Neural progenitor cell (in vitro differentiated cells): Measurements from ENCODE around the gene PCDHA6. TPM values are rescaled to one million over a fixed set of nuclear protein-coding genes. Genes with fewer than 3 reads are reported as not detected.

ENCODE experiments used
- DNase-seq: peaks from one replicate; pipeline ENCODE4 v3.0.0-alpha.2; 2016; ENCODE audit warnings: low spot score
- H2AFZ ChIP-seq: fragments of 200-600 bp; sonication (generic); replicated peaks from 2 replicates; pipeline ENCODE4 v1.6.1; 2016; ENCODE audit warnings: antibody characterized with exemption
- H3F3A ChIP-seq: fragments of 200-600 bp; sonication (generic); 2 replicates; pipeline ENCODE4 v1.6.1; 2016; ENCODE audit warnings: antibody characterized with exemption, low read depth
- H3K27ac ChIP-seq: fragments of 200-600 bp; sonication (generic); 2 replicates; pipeline ENCODE4 v1.5.1; 2016; ENCODE audit warnings: mild to moderate bottlenecking
- H3K27me3 ChIP-seq: fragments of 200-600 bp; sonication (generic); 2 replicates; pipeline ENCODE4 v1.6.1; 2016; ENCODE audit warnings: mild to moderate bottlenecking, moderate library complexity
- H3K36me3 ChIP-seq: fragments of 200-600 bp; sonication (generic); 2 replicates; pipeline ENCODE4 v1.5.1; 2016
- H3K4me1 ChIP-seq: fragments of 200-600 bp; sonication (generic); 2 replicates; pipeline ENCODE4 v1.6.1; 2016; ENCODE audit warnings: mixed run types
- H3K4me2 ChIP-seq: fragments of 200-600 bp; sonication (generic); 2 replicates; pipeline ENCODE4 v1.6.1; 2016
- H3K4me3 ChIP-seq: fragments of 200-600 bp; sonication (generic); 2 replicates; pipeline ENCODE4 v1.5.1; 2016
- H3K79me2 ChIP-seq: fragments of 200-600 bp; sonication (generic); 2 replicates; pipeline ENCODE4 v1.6.1; 2016; ENCODE audit warnings: low read depth
- H3K9ac ChIP-seq: fragments of 200-600 bp; sonication (generic); 2 replicates; pipeline ENCODE4 v1.6.1; 2016
- H3K9me3 ChIP-seq: fragments of 200-600 bp; sonication (generic); 2 replicates; pipeline ENCODE4 v1.5.1; 2016; ENCODE audit warnings: low read depth
- H4K20me1 ChIP-seq: fragments of 200-600 bp; sonication (generic); 2 replicates; pipeline ENCODE4 v1.6.1; 2016; ENCODE audit warnings: low read depth
- H3K27ac Mint-ChIP-seq: 3 replicates; pipeline ENCODE4 v1.8.0; 2021; ENCODE audit warnings: mixed read lengths
- H3K27me3 Mint-ChIP-seq: 2 replicates; pipeline ENCODE4 v1.8.0; 2022; ENCODE audit warnings: low read depth, mild to moderate bottlenecking, inconsistent platforms, moderate library complexity, mixed read lengths; ENCODE audit not compliant: insufficient read depth
- H3K36me3 Mint-ChIP-seq: 3 replicates; pipeline ENCODE4 v1.8.0; 2021; ENCODE audit warnings: mixed read lengths
- H3K4me1 Mint-ChIP-seq: 3 replicates; pipeline ENCODE4 v1.8.0; 2021; ENCODE audit warnings: mixed read lengths
- H3K4me3 Mint-ChIP-seq: 3 replicates; pipeline ENCODE4 v1.8.0; 2021; ENCODE audit warnings: mild to moderate bottlenecking, moderate library complexity, mixed read lengths
- H3K9me3 Mint-ChIP-seq: 3 replicates; pipeline ENCODE4 v1.8.0; 2020; ENCODE audit warnings: mixed read lengths
- EZH2 ChIP-seq: fragments of 200-600 bp; sonication (generic); IDR thresholded peaks from 2 replicates; pipeline ENCODE4 v1.6.1; 2017; ENCODE audit warnings: antibody characterized with exemption, mild to moderate bottlenecking, moderate library complexity
- EZH2phosphoT487 ChIP-seq: fragments of 200-600 bp; sonication (generic); IDR thresholded peaks from 2 replicates; pipeline ENCODE4 v1.6.1; 2017; ENCODE audit warnings: antibody characterized with exemption
- total RNA-seq: library from RNA; depleted of rRNA; stranded (reverse); fragments of >200 nt; gene quantifications from 2 replicates; pipeline ENCODE4 v1.2.3, GENCODE V29; 2015; ENCODE audit warnings: low replicate concordance
- TF ChIP-seq, protein P1 (sequence below): fragments of 200-600 bp; sonication (generic); IDR thresholded peaks from 2 replicates; pipeline ENCODE4 v1.5.1; 2017; ENCODE audit warnings: antibody characterized with exemption, mild to moderate bottlenecking

Gene PCDHA6
- total RNA-seq, 1 donor from 2014 or later = 2.0 TPM

- Histone ChIP-seq H3K4me1 (no peaks in the 10 kb centered on the region), H3K27ac (no peak within 1 kb of the TSS), H3K27me3 (no peaks in the 10 kb centered on the region), H3K36me3 (peaks cover 4% of the 10 kb centered on the region), H3F3A (peaks cover 2% of the 10 kb centered on the region), H3K4me3 (peak within 1 kb of the TSS; percentile 55), H3K9me3 (no peaks in the 10 kb centered on the region), H4K20me1 (no peaks in the 10 kb centered on the region), H3K4me2 (peak within 1 kb of the TSS; percentile 73), H3K9ac (no peak within 1 kb of the TSS), H3K79me2 (peaks cover 4% of the 10 kb centered on the region), H2AFZ (no peak within 1 kb of the TSS)
- H3K4me3 Mint-ChIP-seq = peak within 1 kb of the TSS; percentile 88
- peak within 1 kb of the TSS; percentile 25 for H3K27ac Mint-ChIP-seq
- peaks cover 24% of the 10 kb centered on the region for H3K9me3 Mint-ChIP-seq
- H3K4me1 Mint-ChIP-seq = peaks cover 3% of the 10 kb centered on the region
- H3K36me3 Mint-ChIP-seq = peaks cover 29% of the 10 kb centered on the region
- no peaks in the 10 kb centered on the region for H3K27me3 Mint-ChIP-seq
- TF ChIP-seq, protein P1, sequence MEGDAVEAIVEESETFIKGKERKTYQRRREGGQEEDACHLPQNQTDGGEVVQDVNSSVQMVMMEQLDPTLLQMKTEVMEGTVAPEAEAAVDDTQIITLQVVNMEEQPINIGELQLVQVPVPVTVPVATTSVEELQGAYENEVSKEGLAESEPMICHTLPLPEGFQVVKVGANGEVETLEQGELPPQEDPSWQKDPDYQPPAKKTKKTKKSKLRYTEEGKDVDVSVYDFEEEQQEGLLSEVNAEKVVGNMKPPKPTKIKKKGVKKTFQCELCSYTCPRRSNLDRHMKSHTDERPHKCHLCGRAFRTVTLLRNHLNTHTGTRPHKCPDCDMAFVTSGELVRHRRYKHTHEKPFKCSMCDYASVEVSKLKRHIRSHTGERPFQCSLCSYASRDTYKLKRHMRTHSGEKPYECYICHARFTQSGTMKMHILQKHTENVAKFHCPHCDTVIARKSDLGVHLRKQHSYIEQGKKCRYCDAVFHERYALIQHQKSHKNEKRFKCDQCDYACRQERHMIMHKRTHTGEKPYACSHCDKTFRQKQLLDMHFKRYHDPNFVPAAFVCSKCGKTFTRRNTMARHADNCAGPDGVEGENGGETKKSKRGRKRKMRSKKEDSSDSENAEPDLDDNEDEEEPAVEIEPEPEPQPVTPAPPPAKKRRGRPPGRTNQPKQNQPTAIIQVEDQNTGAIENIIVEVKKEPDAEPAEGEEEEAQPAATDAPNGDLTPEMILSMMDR = peak; percentile 57
- TF ChIP-seq EZH2 = no peak
- DNase-seq = peak; percentile 63
Measured at GRCh38 chr5:140868721-140869554, 41.2 kb downstream of the PCDHA6 start, which contains the start of gene PCDHA11. TSS of gene PCDHA11 (plus strand) at chr5:140868957. CDS start at chr5:140869104, 147 bp downstream.

DNA sequence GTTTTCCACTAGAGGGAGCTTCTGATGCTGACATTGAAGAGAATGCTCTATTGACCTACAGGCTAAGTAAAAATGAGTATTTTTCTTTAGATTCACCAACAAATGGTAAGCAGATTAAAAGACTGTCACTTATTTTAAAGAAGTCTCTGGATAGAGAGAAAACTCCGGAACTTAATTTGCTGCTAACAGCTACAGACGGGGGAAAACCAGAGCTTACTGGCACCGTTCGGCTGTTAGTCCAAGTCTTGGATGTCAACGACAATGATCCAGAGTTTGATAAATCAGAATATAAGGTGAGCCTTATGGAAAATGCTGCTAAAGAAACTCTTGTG lies 41.8 kb downstream of the PCDHA6 start:
- Histone ChIP-seq H3K27me3 (no peaks in the 10 kb centered on the region), H3K4me2 (peak overlapping the region; percentile 73), H3K4me1 (no peaks in the 10 kb centered on the region), H3K27ac (no peak overlapping the region), H4K20me1 (no peaks in the 10 kb centered on the region), H3K9me3 (no peaks in the 10 kb centered on the region), H3K9ac (no peak overlapping the region), H3F3A (peaks cover 7% of the 10 kb centered on the region), H3K36me3 (peaks cover 4% of the 10 kb centered on the region), H3K4me3 (peak overlapping the region; percentile 55), H3K79me2 (peaks cover 10% of the 10 kb centered on the region), H2AFZ (no peak overlapping the region)
- Mint-ChIP-seq H3K36me3 (peaks cover 31% of the 10 kb centered on the region), H3K4me1 (peaks cover 3% of the 10 kb centered on the region), H3K27me3 (no peaks in the 10 kb centered on the region), H3K9me3 (peaks cover 21% of the 10 kb centered on the region), H3K27ac (peak overlapping the region; percentile 25), H3K4me3 (peak overlapping the region; percentile 88)
- TF ChIP-seq, protein P1 = peak; percentile 50
- no peak for TF ChIP-seq EZH2phosphoT487
- no peak for DNase-seq

DNA sequence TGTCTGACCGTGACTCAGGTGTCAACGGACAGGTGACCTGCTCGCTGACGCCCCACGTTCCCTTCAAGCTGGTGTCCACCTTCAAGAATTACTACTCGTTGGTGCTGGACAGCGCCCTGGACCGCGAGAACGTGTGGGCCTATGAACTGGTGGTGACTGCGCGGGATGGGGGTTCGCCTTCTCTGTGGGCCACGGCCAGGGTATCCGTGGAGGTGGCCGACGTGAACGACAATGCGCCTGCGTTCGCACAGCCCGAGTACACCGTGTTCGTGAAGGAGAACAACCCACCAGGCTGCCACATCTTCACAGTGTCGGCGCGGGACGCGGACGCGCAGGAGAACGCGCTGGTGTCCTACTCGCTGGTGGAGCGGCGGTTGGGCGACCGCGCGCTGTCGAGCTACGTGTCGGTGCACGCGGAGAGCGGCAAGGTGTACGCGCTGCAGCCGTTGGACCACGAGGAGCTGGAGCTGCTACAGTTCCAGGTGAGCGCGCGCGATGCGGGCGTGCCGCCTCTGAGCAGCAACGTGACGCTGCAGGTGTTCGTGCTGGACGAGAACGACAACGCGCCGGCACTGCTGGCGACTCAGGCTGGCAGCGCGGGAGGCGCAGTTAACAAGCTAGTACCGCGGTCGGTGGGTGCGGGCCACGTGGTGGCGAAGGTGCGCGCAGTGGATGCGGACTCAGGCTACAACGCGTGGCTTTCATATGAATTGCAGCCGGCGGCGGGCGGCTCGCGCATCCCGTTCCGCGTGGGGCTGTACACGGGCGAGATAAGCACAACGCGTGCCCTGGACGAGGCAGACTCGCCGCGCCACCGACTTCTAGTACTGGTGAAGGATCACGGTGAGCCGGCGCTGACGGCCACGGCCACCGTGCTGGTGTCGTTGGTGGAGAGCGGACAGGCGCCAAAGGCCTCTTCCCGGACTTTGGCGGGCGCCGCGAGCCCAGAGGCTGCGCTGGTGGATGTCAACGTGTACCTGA lies 42.8 kb downstream of the PCDHA6 start:
- Histone ChIP-seq H3K4me1 (no peaks in the 10 kb centered on the region), H3K79me2 (peaks cover 11% of the 10 kb centered on the region), H2AFZ (no peak overlapping the region), H4K20me1 (no peaks in the 10 kb centered on the region), H3K4me2 (no peak overlapping the region), H3K36me3 (peaks cover 4% of the 10 kb centered on the region), H3K4me3 (no peak overlapping the region), H3K9ac (no peak overlapping the region), H3F3A (peaks cover 7% of the 10 kb centered on the region), H3K27ac (no peak overlapping the region), H3K9me3 (no peaks in the 10 kb centered on the region), H3K27me3 (no peaks in the 10 kb centered on the region)
- no peak overlapping the region for H3K27ac Mint-ChIP-seq
- H3K9me3 Mint-ChIP-seq = peaks cover 25% of the 10 kb centered on the region
- H3K4me1 Mint-ChIP-seq = peaks cover 7% of the 10 kb centered on the region
- TF ChIP-seq EZH2phosphoT487 (no peak), EZH2 (no peak)
- TF ChIP-seq, protein P1 = no peak
- no peaks in the 10 kb centered on the region for H3K27me3 Mint-ChIP-seq
- no peak for DNase-seq
- no peak overlapping the region for H3K4me3 Mint-ChIP-seq
- peaks cover 36% of the 10 kb centered on the region for H3K36me3 Mint-ChIP-seq
